Endothelial cell of umbilical vein (primary cell): ENCODE results near the gene GALNT2. TPM values are rescaled to one million over a fixed set of nuclear protein-coding genes. Genes with fewer than 3 reads are reported as not detected.

Source experiments
- BruUV-seq: library from RNA; stranded (reverse); fragments of 400-500 nt; replicated peaks from 2 replicates; lab custom pipeline; 2021; lab: Mats Ljungman, UMichigan
- CTCF ChIA-PET: fragments of 300-600, 350-600 bp; sonication (Branson Sonifier 250); formaldehyde crosslinking; loops from one replicate; lab custom pipeline; 2021; ENCODE audit warnings: antibody characterized with exemption, inconsistent platforms; lab: Charles Lee
- POLR2A ChIA-PET: fragments of 300-600, 350-600 bp; sonication (Branson Sonifier 250); formaldehyde crosslinking; loops from one replicate; lab custom pipeline; 2021; ENCODE audit warnings: antibody characterized with exemption, inconsistent platforms; lab: Charles Lee
- DNase-seq: peaks from one replicate; pipeline ENCODE4 v3.0.0-alpha.2; 2011; ENCODE audit warnings: low read depth, low spot score
- FAIRE-seq: peaks from 2 replicates; lab custom pipeline; 2011; peaks lifted over from hg19 to GRCh38; lab: Jason Lieb, UNC
- H2AFZ ChIP-seq: 2 replicates; pipeline ENCODE4 v1.6.0; 2012; ENCODE audit warnings: low read depth, low read length, control low read depth, inconsistent platforms
- H3K27ac ChIP-seq: 2 replicates; pipeline ENCODE4 v1.5.1; 2011; ENCODE audit warnings: low read depth, mild to moderate bottlenecking, control low read depth, low read length, moderate library complexity; ENCODE audit not compliant: insufficient read depth
- H3K27me3 ChIP-seq, 2 experiments: 2 replicates each; pipeline versions ENCODE4 v1.6.0 to v1.6.1; 2011; ENCODE audit warnings: low read length in 2 of 2, mixed read lengths in 1 of 2; ENCODE audit not compliant: control insufficient read depth in 2 of 2, insufficient read depth in 2 of 2
- H3K36me3 ChIP-seq, 2 experiments: 2 replicates in 1 of 2; 3 replicates in 1 of 2; pipeline ENCODE4 v1.5.1; 2011; ENCODE audit warnings: low read length in 2 of 2, mild to moderate bottlenecking in 1 of 2, moderate library complexity in 1 of 2; ENCODE audit not compliant: control insufficient read depth in 2 of 2, insufficient read depth in 2 of 2; ENCODE audit errors: extremely low read depth in 1 of 2
- H3K4me1 ChIP-seq: 3 replicates; pipeline ENCODE4 v1.5.1; 2011; ENCODE audit warnings: mild to moderate bottlenecking, low read length; ENCODE audit not compliant: control insufficient read depth, insufficient read depth; ENCODE audit errors: extremely low read depth
- H3K4me2 ChIP-seq: 2 replicates; pipeline ENCODE4 v1.6.1; 2011; ENCODE audit warnings: low read length, control low read depth, mixed read lengths; ENCODE audit not compliant: insufficient read depth
- H3K4me3 ChIP-seq, 3 experiments: fragments of 200-600 bp in 1 of 3; sonication (generic), shearing (Covaris generic) in 1 of 3; replicated peaks in 1 of 3; 2 replicates each; pipeline ENCODE4 v1.5.1; 2011 to 2016; ENCODE audit warnings: control low read depth in 3 of 3, low read length in 3 of 3, mild to moderate bottlenecking in 2 of 3, inconsistent platforms in 1 of 3, low read depth in 1 of 3, moderate library complexity in 1 of 3; ENCODE audit not compliant: insufficient read depth in 1 of 3
- H3K79me2 ChIP-seq: 2 replicates; pipeline ENCODE4 v1.6.0; 2012; ENCODE audit warnings: low read length, inconsistent platforms; ENCODE audit not compliant: control insufficient read depth, insufficient read depth
- H3K9ac ChIP-seq: replicated peaks from 2 replicates; pipeline ENCODE3; 2011; ENCODE audit warnings: low read length, control low read depth; ENCODE audit not compliant: insufficient read depth; ENCODE audit errors: extremely low read depth
- H3K9me1 ChIP-seq: replicated peaks from 3 replicates; pipeline ENCODE4 v1.6.0; 2011; ENCODE audit warnings: mild to moderate bottlenecking, low read length; ENCODE audit not compliant: control insufficient read depth, insufficient read depth; ENCODE audit errors: extremely low read depth
- H3K9me3 ChIP-seq: replicated peaks from 2 replicates; pipeline ENCODE4 v1.5.1; 2012; ENCODE audit warnings: low read length, inconsistent platforms; ENCODE audit not compliant: control insufficient read depth, insufficient read depth
- H4K20me1 ChIP-seq: replicated peaks from 2 replicates; pipeline ENCODE3; 2011; ENCODE audit warnings: mild to moderate bottlenecking, low read length; ENCODE audit not compliant: control insufficient read depth, insufficient read depth; ENCODE audit errors: extremely low read depth
- EZH2 ChIP-seq: IDR thresholded peaks from 2 replicates; pipeline ENCODE4 v1.6.1; 2012; ENCODE audit warnings: borderline replicate concordance, low read depth, mild to moderate bottlenecking, moderate library complexity, low read length, inconsistent platforms; ENCODE audit not compliant: severe bottlenecking
- JUN ChIP-seq: IDR thresholded peaks from 2 replicates; pipeline ENCODE4 v1.6.1; 2011; ENCODE audit warnings: borderline replicate concordance, low read depth; ENCODE audit not compliant: insufficient read length, insufficient read depth
- dilution Hi-C: fragments of 300-500 bp; cut with MboI; formaldehyde crosslinking; loops from one replicate; pipeline ENCODE4 v1.15.0; 2019; ENCODE audit warnings: low sequenced_read_pairs; ENCODE audit not compliant: extremely low pct_ligation_motif_present
- intact Hi-C: fragments of 100-400 bp; cut with micrococcal nuclease; formaldehyde crosslinking; loops from one replicate; pipeline ENCODE4 v1.10.0; 2022
- polyA plus RNA-seq, 4 experiments: library from polyadenylated mRNA; depleted of rRNA in 3 of 4; stranded (reverse) in 3 of 4; unstranded in 1 of 4; fragments of >200 nt; gene quantifications; 2 replicates each; pipeline versions ENCODE4 v1.2.1 to v1.2.3, GENCODE V29; 2011 to 2012; ENCODE audit warnings: missing spikeins in 1 of 4
- total RNA-seq: library from RNA; stranded (reverse); gene quantifications from 2 replicates; pipeline ENCODE4 v1.2.3, GENCODE V29; 2021

GALNT2 gene
- total and polyA plus RNA-seq, 2 donors (not counting 3 experiments of a cell fraction or from before 2014, with no cell fraction given) = 56.3 to 77.5 TPM

GRCh38 chr1:230077436-230078213 lies 10.6 kb downstream of the GALNT2 start:
- no peaks in the 10 kb centered on the region for H3K4me1 ChIP-seq
- FAIRE-seq = no peak
- dilution Hi-C loops = no loop called here
- intact Hi-C loops = no loop called here
- TF ChIP-seq EZH2 = no peak
- BruUV-seq = no TSS peak
- no peaks in the 10 kb centered on the region for H3K9me3 ChIP-seq
- H3K79me2 ChIP-seq = peaks cover 62% of the 10 kb centered on the region
- H3K27ac ChIP-seq = no peak overlapping the region
- no peak overlapping the region for H3K4me3 ChIP-seq
- ChIA-PET POLR2A (no interaction called here), CTCF (interaction anchor here (0.9 to 1.4 kb wide), 4 partner anchors 9 to 137 kb away, joined by 3 to 4 read pairs (median 3); no protein-coding TSS in a partner anchor)
- H3K4me2 ChIP-seq = no peak overlapping the region
- H3K36me3 ChIP-seq = no peaks in the 10 kb centered on the region
- DNase-seq = no peak
- H2AFZ ChIP-seq = no peak overlapping the region
- H3K9me1 ChIP-seq = no peaks in the 10 kb centered on the region
- no peaks in the 10 kb centered on the region for H4K20me1 ChIP-seq
- no peak overlapping the region for H3K9ac ChIP-seq
- no peaks in the 10 kb centered on the region for H3K27me3 ChIP-seq

- CTCF ChIA-PET = interaction anchor here (1.0 to 1.7 kb wide), 4 partner anchors 11 to 131 kb away, joined by 3 to 4 read pairs (median 4); no protein-coding TSS in a partner anchor
- Histone ChIP-seq H3K4me2 (no peak overlapping the region), H2AFZ (no peak overlapping the region), H3K9me3 (no peaks in the 10 kb centered on the region), H3K36me3 (no peaks in the 10 kb centered on the region), H3K79me2 (peaks cover 58% of the 10 kb centered on the region), H4K20me1 (no peaks in the 10 kb centered on the region), H3K4me3 (no peak overlapping the region), H3K4me1 (peaks cover 8% of the 10 kb centered on the region), H3K9me1 (no peaks in the 10 kb centered on the region), H3K27me3 (no peaks in the 10 kb centered on the region), H3K27ac (no peak overlapping the region), H3K9ac (no peak overlapping the region)
- DNase-seq (no peak), FAIRE-seq (no peak)
- POLR2A ChIA-PET = no interaction called here
- dilution Hi-C loops = no loop called here
- intact Hi-C loops = loop anchor here (5.0 kb wide), 1 partner anchor 108 kb away; no protein-coding TSS in a partner anchor
- BruUV-seq = no TSS peak
- TF ChIP-seq JUN = no peak
Observed at GRCh38 chr1:230079199-230080024, 12.4 kb downstream of the GALNT2 start.
